Measurements from ENCODE around the gene WDR20. TPM values are rescaled to one million over a fixed set of nuclear protein-coding genes. Genes with fewer than 3 reads are reported as not detected.
"Not testable (repeated sequence)": the region's sequence is repeated elsewhere in the genome, so short reads cannot be mapped to it uniquely, and the experiment has no call there.

WDR20 gene
- total RNA-seq, 1 donor from 2014 or later, result 26.1 TPM

GRCh38 chr14:102131741-102132140, 8.0 kb upstream of the WDR20 start:
- Histone ChIP-seq H3K27me3 (ENCODE audit: control insufficient read depth in 3 of 3, insufficient read depth in 3 of 3, low read length in 3 of 3) (no peaks in the 10 kb centered on the region), H3K4me3 (ENCODE audit: low read length in 3 of 3) (no peak overlapping the region), H3K27ac (ENCODE audit: low read depth, low read length) (no peak overlapping the region), H3K4me1 (ENCODE audit: control insufficient read depth in 3 of 3, insufficient read depth in 3 of 3, low read length in 3 of 3) (no peaks in the 10 kb centered on the region), H3K9ac (ENCODE audit: low read depth in 1 of 3, low read length in 3 of 3) (no peak overlapping the region), H3K9me3 (ENCODE audit: control insufficient read depth in 3 of 3, low read length in 3 of 3) (no peaks in the 10 kb centered on the region), H3K36me3 (ENCODE audit: control insufficient read depth in 3 of 3, insufficient read depth in 3 of 3, low read length in 3 of 3) (no peaks in the 10 kb centered on the region)

DNA sequence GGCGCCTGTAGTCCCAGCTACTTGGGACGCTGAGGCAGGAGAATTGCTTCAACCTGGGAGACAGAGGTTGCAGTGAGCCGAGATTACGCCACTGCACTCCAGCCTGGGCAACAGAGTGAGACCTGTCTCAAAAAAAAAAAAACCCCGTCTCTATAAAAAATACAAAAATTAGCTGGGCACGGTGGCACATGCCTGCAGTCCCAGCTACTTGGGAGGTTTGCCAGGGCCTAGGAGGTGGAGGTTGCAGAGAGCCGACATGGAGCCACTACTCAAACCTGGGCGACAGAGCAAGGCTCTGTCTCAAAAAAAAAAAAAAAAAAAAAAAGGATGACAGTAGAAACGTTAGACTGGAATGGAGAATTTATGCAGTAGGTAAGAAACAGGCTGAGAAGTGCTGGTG, 5.7 kb upstream of the WDR20 start:
- not testable (repeated sequence) for H3K9me3 ChIP-seq (ENCODE audit: control insufficient read depth in 3 of 3, low read length in 3 of 3); H3K36me3 ChIP-seq (ENCODE audit: control insufficient read depth in 3 of 3, insufficient read depth in 3 of 3, low read length in 3 of 3); H3K9ac ChIP-seq (ENCODE audit: low read depth in 1 of 3, low read length in 3 of 3); H3K4me3 ChIP-seq (ENCODE audit: low read length in 3 of 3); H3K27me3 ChIP-seq (ENCODE audit: control insufficient read depth in 3 of 3, insufficient read depth in 3 of 3, low read length in 3 of 3); H3K27ac ChIP-seq (ENCODE audit: low read depth, low read length); H3K4me1 ChIP-seq (ENCODE audit: control insufficient read depth in 3 of 3, insufficient read depth in 3 of 3, low read length in 3 of 3)

DNA sequence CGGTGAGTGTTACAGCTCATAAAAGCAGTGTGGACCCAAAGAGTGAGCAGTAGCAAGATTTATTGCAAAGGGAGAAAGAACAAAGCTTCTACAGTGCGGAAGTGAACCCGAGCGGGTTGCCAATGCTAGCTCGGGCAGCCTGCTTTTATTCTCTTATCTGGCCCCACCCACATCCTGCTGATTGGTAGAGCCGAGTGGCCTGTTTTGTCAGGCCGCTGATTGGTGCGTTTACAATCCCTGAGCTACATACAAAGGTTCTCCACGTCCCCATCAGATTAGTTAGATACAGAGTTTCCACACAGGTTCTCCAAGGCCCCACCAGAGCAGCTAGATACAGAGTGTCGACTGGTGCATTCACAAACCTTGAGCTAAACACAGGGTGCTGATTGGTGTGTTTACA, 5.0 kb upstream of the WDR20 start:
- not testable (repeated sequence) for H3K9me3 ChIP-seq (ENCODE audit: control insufficient read depth in 3 of 3, low read length in 3 of 3); H3K9ac ChIP-seq (ENCODE audit: low read depth in 1 of 3, low read length in 3 of 3); H3K27me3 ChIP-seq (ENCODE audit: control insufficient read depth in 3 of 3, insufficient read depth in 3 of 3, low read length in 3 of 3); H3K4me1 ChIP-seq (ENCODE audit: control insufficient read depth in 3 of 3, insufficient read depth in 3 of 3, low read length in 3 of 3); H3K36me3 ChIP-seq (ENCODE audit: control insufficient read depth in 3 of 3, insufficient read depth in 3 of 3, low read length in 3 of 3); H3K4me3 ChIP-seq (ENCODE audit: low read length in 3 of 3); H3K27ac ChIP-seq (ENCODE audit: low read depth, low read length)

GRCh38 chr14:102135456-102135855, 4.2 kb upstream of the WDR20 start:
- not testable (repeated sequence) for H3K4me3 ChIP-seq (ENCODE audit: low read length in 3 of 3); H3K9me3 ChIP-seq (ENCODE audit: control insufficient read depth in 3 of 3, low read length in 3 of 3); H3K27ac ChIP-seq (ENCODE audit: low read depth, low read length); H3K9ac ChIP-seq (ENCODE audit: low read depth in 1 of 3, low read length in 3 of 3); H3K4me1 ChIP-seq (ENCODE audit: control insufficient read depth in 3 of 3, insufficient read depth in 3 of 3, low read length in 3 of 3); H3K36me3 ChIP-seq (ENCODE audit: control insufficient read depth in 3 of 3, insufficient read depth in 3 of 3, low read length in 3 of 3); H3K27me3 ChIP-seq (ENCODE audit: control insufficient read depth in 3 of 3, insufficient read depth in 3 of 3, low read length in 3 of 3)

DNA sequence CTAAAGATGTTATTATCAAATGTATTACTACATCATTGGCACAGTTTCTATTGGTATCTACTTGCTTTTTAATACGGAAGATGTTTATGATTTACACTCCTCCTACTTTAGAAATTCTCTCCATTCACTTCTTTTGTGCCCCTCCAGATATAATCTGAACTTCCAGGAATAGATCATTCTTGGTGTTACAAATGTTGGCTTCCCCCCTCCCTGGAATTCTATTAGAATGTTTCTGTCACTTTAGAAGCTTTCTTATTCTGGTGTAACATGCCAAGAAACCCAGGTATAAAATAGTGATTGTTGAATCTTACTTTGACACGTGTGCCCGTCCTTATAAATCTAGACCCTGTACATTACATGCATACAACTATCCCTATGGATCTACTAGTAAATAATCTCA, 1.2 kb upstream of the WDR20 start:
- Histone ChIP-seq H3K36me3 (ENCODE audit: control insufficient read depth in 3 of 3, insufficient read depth in 3 of 3, low read length in 3 of 3) (no peaks in the 10 kb centered on the region), H3K27me3 (ENCODE audit: control insufficient read depth in 3 of 3, insufficient read depth in 3 of 3, low read length in 3 of 3) (no peaks in the 10 kb centered on the region), H3K9me3 (ENCODE audit: control insufficient read depth in 3 of 3, low read length in 3 of 3) (no peaks in the 10 kb centered on the region), H3K4me1 (ENCODE audit: control insufficient read depth in 3 of 3, insufficient read depth in 3 of 3, low read length in 3 of 3) (peaks cover 15 to 20% (median 17%) of the 10 kb centered on the region in 3 donors), H3K4me3 (ENCODE audit: low read length in 3 of 3) (no peak overlapping the region), H3K9ac (ENCODE audit: low read depth in 1 of 3, low read length in 3 of 3) (peak overlapping the region; percentile 70 to 98 (median 82)), H3K27ac (ENCODE audit: low read depth, low read length) (no peak overlapping the region)

DNA sequence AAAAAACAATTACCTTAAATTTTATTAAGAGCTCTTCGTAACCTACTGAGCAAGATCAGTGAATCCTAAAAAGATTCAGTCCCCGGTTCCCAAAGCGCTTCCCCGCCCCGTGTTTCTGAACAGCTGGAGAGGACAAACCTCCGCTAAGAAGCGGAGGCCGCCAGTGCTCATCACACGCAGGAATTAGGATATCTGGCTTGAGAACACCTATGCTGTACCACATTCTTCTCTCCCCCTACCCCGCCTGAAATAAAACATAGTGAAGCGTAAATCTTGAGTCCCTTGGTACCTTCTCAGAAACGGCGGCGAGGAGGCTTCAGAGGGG, 774 bp upstream of the WDR20 start:
- H3K9me3 ChIP-seq (ENCODE audit: control insufficient read depth in 3 of 3, low read length in 3 of 3), result no peaks in the 10 kb centered on the region
- H3K9ac ChIP-seq (ENCODE audit: low read depth in 1 of 3, low read length in 3 of 3), result peak overlapping the region; percentile 70 to 98 (median 82)
- H3K36me3 ChIP-seq (ENCODE audit: control insufficient read depth in 3 of 3, insufficient read depth in 3 of 3, low read length in 3 of 3), result no peaks in the 10 kb centered on the region
- peak overlapping the region; percentile 97 to 100 (median 97) for H3K4me3 ChIP-seq (ENCODE audit: low read length in 3 of 3)
- H3K27ac ChIP-seq (ENCODE audit: low read depth, low read length), result peak overlapping the region; percentile 40
- peaks cover 15 to 20% (median 17%) of the 10 kb centered on the region in 3 donors for H3K4me1 ChIP-seq (ENCODE audit: control insufficient read depth in 3 of 3, insufficient read depth in 3 of 3, low read length in 3 of 3)
- H3K27me3 ChIP-seq (ENCODE audit: control insufficient read depth in 3 of 3, insufficient read depth in 3 of 3, low read length in 3 of 3), result no peaks in the 10 kb centered on the region

DNA sequence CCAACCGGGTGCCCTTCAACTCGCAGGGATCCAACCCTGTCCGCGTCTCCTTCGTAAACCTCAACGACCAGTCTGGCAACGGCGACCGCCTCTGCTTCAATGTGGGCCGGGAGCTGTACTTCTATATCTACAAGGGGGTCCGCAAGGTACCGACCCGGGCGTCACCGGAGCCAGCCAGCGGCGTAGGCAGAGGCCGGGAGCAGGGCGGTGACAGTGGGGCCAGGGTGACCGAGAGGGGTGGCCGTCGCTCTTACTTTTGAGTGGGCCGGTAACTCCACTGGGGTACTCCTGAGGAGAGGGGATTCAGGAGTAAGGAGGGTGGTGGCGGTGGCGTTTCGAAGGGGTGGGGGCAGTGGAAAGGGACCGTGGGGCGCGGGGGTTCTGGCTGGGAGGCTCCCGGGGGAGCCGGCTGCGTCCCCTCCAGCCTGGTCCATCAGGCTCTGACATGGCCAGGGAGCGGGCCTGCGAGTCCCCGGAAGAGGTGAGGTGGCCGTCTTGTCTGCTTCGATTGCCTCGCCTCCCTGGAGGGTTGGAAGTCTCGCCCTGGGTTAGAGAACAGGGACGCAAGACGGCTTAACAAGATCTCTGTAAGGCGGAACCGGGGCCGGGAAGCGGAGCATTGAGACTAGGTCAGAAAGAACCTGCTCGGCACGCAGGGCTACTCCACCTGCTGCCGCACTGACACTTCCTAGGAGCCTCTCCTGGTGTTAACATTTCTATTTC, 491 bp downstream of the WDR20 start:
- H3K36me3 ChIP-seq (ENCODE audit: control insufficient read depth in 3 of 3, insufficient read depth in 3 of 3, low read length in 3 of 3), result no peaks in the 10 kb centered on the region

DNA sequence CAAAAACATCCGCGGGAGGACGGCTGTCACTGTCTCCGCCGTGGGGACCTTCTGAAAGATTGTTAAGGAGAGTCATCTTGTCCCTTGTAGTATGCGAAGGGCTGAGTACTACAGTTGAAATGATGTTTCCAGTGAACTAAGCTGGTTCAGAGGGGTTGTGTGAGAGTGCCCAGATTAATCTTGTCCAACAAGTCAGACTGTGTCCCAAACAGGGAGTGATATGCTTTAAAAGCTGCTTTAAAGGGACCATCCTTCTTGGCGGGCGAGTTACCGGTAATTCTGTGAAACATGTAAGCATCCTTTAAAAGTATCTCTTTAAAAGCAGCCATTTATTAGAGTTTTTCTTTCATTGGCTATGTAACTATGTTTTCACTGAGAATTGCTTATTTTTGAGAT, 1.1 kb downstream of the WDR20 start:
- H3K27ac ChIP-seq (ENCODE audit: low read depth, low read length), result peak overlapping the region; percentile 74
- H3K27me3 ChIP-seq (ENCODE audit: control insufficient read depth in 3 of 3, insufficient read depth in 3 of 3, low read length in 3 of 3), result no peaks in the 10 kb centered on the region
- no peaks in the 10 kb centered on the region for H3K36me3 ChIP-seq (ENCODE audit: control insufficient read depth in 3 of 3, insufficient read depth in 3 of 3, low read length in 3 of 3)
- peak overlapping the region; percentile 98 to 99 (median 98) for H3K9ac ChIP-seq (ENCODE audit: low read depth in 1 of 3, low read length in 3 of 3)
- H3K9me3 ChIP-seq (ENCODE audit: control insufficient read depth in 3 of 3, low read length in 3 of 3), result no peaks in the 10 kb centered on the region
- H3K4me1 ChIP-seq (ENCODE audit: control insufficient read depth in 3 of 3, insufficient read depth in 3 of 3, low read length in 3 of 3), result peaks cover 15 to 20% (median 17%) of the 10 kb centered on the region in 3 donors
- H3K4me3 ChIP-seq (ENCODE audit: low read length in 3 of 3), result peak overlapping the region; percentile 97 to 100 (median 97)

More for the DNA sequence above, 491 bp downstream of the WDR20 start:
- peak overlapping the region; percentile 98 to 99 (median 98) for H3K9ac ChIP-seq (ENCODE audit: low read depth in 1 of 3, low read length in 3 of 3)
- H3K27me3 ChIP-seq (ENCODE audit: control insufficient read depth in 3 of 3, insufficient read depth in 3 of 3, low read length in 3 of 3), result no peaks in the 10 kb centered on the region
- H3K27ac ChIP-seq (ENCODE audit: low read depth, low read length), result peak overlapping the region; percentile 74
- H3K4me3 ChIP-seq (ENCODE audit: low read length in 3 of 3), result peak overlapping the region; percentile 97 to 100 (median 97)
- H3K9me3 ChIP-seq (ENCODE audit: control insufficient read depth in 3 of 3, low read length in 3 of 3), result no peaks in the 10 kb centered on the region
- H3K4me1 ChIP-seq (ENCODE audit: control insufficient read depth in 3 of 3, insufficient read depth in 3 of 3, low read length in 3 of 3), result peaks cover 15 to 20% (median 17%) of the 10 kb centered on the region in 3 donors

GRCh38 chr14:102141797-102142196, 2.1 kb downstream of the WDR20 start:
- H3K9me3 ChIP-seq (ENCODE audit: control insufficient read depth in 3 of 3, low read length in 3 of 3), result no peaks in the 10 kb centered on the region
- peaks cover 15 to 22% (median 20%) of the 10 kb centered on the region in 3 donors for H3K4me1 ChIP-seq (ENCODE audit: control insufficient read depth in 3 of 3, insufficient read depth in 3 of 3, low read length in 3 of 3)
- no peak overlapping the region for H3K27ac ChIP-seq (ENCODE audit: low read depth, low read length)
- no peaks in the 10 kb centered on the region for H3K36me3 ChIP-seq (ENCODE audit: control insufficient read depth in 3 of 3, insufficient read depth in 3 of 3, low read length in 3 of 3)
- no peaks in the 10 kb centered on the region for H3K27me3 ChIP-seq (ENCODE audit: control insufficient read depth in 3 of 3, insufficient read depth in 3 of 3, low read length in 3 of 3)
- no peak overlapping the region for H3K9ac ChIP-seq (ENCODE audit: low read depth in 1 of 3, low read length in 3 of 3)
- H3K4me3 ChIP-seq (ENCODE audit: low read length in 3 of 3), result no peak overlapping the region

DNA sequence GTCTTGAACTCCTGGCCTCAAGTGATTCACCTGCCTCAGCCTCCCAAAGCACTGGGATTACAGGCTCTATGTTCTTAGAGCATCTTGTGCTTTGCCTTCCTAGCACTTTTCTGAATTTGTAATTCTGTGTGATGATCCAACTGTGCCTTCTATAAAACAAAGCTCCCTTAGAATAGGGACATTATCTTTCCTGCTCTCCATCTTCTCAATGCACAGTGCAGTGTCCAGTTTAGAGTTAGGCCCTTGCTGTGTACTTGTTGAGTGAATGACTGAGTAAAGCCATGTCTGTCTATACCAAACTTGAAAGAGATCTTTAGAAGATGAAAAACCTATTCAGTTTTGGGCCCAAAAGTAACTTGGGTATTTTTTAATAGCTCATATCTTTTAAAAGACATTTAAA, 5.2 kb downstream of the WDR20 start:
- no peaks in the 10 kb centered on the region for H3K36me3 ChIP-seq (ENCODE audit: control insufficient read depth in 3 of 3, insufficient read depth in 3 of 3, low read length in 3 of 3)
- H3K4me3 ChIP-seq (ENCODE audit: low read length in 3 of 3), result no peak overlapping the region
- no peaks in the 10 kb centered on the region for H3K9me3 ChIP-seq (ENCODE audit: control insufficient read depth in 3 of 3, low read length in 3 of 3)
- H3K4me1 ChIP-seq (ENCODE audit: control insufficient read depth in 3 of 3, insufficient read depth in 3 of 3, low read length in 3 of 3), result peaks cover 11 to 20% (median 12%) of the 10 kb centered on the region in 3 donors
- H3K27ac ChIP-seq (ENCODE audit: low read depth, low read length), result no peak overlapping the region
- no peak overlapping the region for H3K9ac ChIP-seq (ENCODE audit: low read depth in 1 of 3, low read length in 3 of 3)
- no peaks in the 10 kb centered on the region for H3K27me3 ChIP-seq (ENCODE audit: control insufficient read depth in 3 of 3, insufficient read depth in 3 of 3, low read length in 3 of 3)

Measured in skeletal muscle tissue (tissue), 4 donors.